ENCODE data around the gene CSGALNACT2. TPM values are rescaled to one million over a fixed set of nuclear protein-coding genes. Genes with fewer than 3 reads are reported as not detected.

The CSGALNACT2 gene
- total RNA-seq, 1 donor, result 31.8 TPM

- H3K79me2 ChIP-seq (ENCODE audit: insufficient read depth, low read length), result no peaks in the 10 kb centered on the region
- no peak overlapping the region for H2AFZ ChIP-seq (ENCODE audit: low read length)
- H3K9me3 ChIP-seq (ENCODE audit: low read depth, low read length), result no peaks in the 10 kb centered on the region
- no peak overlapping the region for H3K4me3 ChIP-seq (ENCODE audit: insufficient read depth, low read length)
- no peaks in the 10 kb centered on the region for H3K4me1 ChIP-seq (ENCODE audit: insufficient read depth, low read length)
- H4K20me1 ChIP-seq (ENCODE audit: insufficient read depth, low read length), result no peaks in the 10 kb centered on the region
- no peak overlapping the region for H3K4me2 ChIP-seq (ENCODE audit: insufficient read depth, low read length)
- H3K27ac ChIP-seq (ENCODE audit: low read depth, low read length), result no peak overlapping the region
- H3K27me3 ChIP-seq (ENCODE audit: insufficient read depth, low read length), result peaks cover 38% of the 10 kb centered on the region
- TF ChIP-seq, protein P1, sequence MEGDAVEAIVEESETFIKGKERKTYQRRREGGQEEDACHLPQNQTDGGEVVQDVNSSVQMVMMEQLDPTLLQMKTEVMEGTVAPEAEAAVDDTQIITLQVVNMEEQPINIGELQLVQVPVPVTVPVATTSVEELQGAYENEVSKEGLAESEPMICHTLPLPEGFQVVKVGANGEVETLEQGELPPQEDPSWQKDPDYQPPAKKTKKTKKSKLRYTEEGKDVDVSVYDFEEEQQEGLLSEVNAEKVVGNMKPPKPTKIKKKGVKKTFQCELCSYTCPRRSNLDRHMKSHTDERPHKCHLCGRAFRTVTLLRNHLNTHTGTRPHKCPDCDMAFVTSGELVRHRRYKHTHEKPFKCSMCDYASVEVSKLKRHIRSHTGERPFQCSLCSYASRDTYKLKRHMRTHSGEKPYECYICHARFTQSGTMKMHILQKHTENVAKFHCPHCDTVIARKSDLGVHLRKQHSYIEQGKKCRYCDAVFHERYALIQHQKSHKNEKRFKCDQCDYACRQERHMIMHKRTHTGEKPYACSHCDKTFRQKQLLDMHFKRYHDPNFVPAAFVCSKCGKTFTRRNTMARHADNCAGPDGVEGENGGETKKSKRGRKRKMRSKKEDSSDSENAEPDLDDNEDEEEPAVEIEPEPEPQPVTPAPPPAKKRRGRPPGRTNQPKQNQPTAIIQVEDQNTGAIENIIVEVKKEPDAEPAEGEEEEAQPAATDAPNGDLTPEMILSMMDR (IDR thresholded peaks at IDR 0.05; ENCODE audit: extremely low read depth, low read depth, low read length), result no peak
- DNase-seq (ENCODE audit: insufficient read length, low spot score, missing footprints), result no peak
- no peaks in the 10 kb centered on the region for H3K36me3 ChIP-seq (ENCODE audit: insufficient read depth, low read length)
Observed at GRCh38 chr10:43230909-43231522, 92.8 kb downstream of the CSGALNACT2 start.

- H3K79me2 ChIP-seq (ENCODE audit: insufficient read depth, low read length), result no peaks in the 10 kb centered on the region
- no peak overlapping the region for H3K27ac ChIP-seq (ENCODE audit: low read depth, low read length)
- no peak for DNase-seq (ENCODE audit: insufficient read length, low spot score, missing footprints)
- H3K4me1 ChIP-seq (ENCODE audit: insufficient read depth, low read length), result no peaks in the 10 kb centered on the region
- no peak overlapping the region for H3K4me2 ChIP-seq (ENCODE audit: insufficient read depth, low read length)
- H2AFZ ChIP-seq (ENCODE audit: low read length), result no peak overlapping the region
- TF ChIP-seq, protein P1 (IDR thresholded peaks at IDR 0.05; ENCODE audit: extremely low read depth, low read depth, low read length), result no peak
- no peaks in the 10 kb centered on the region for H3K36me3 ChIP-seq (ENCODE audit: insufficient read depth, low read length)
- no peak overlapping the region for H3K4me3 ChIP-seq (ENCODE audit: insufficient read depth, low read length)
- no peaks in the 10 kb centered on the region for H4K20me1 ChIP-seq (ENCODE audit: insufficient read depth, low read length)
- H3K27me3 ChIP-seq (ENCODE audit: insufficient read depth, low read length), result peaks cover 38% of the 10 kb centered on the region
- H3K9me3 ChIP-seq (ENCODE audit: low read depth, low read length), result no peaks in the 10 kb centered on the region
Observed at GRCh38 chr10:43231523-43232078, 93.4 kb downstream of the CSGALNACT2 start.

GRCh38 chr10:43233601-43234430 lies 95.6 kb downstream of the CSGALNACT2 start:
- H3K9me3 ChIP-seq (ENCODE audit: low read depth, low read length), result no peaks in the 10 kb centered on the region
- H3K79me2 ChIP-seq (ENCODE audit: insufficient read depth, low read length), result no peaks in the 10 kb centered on the region
- TF ChIP-seq, protein P1 (IDR thresholded peaks at IDR 0.05; ENCODE audit: extremely low read depth, low read depth, low read length), result no peak
- no peak overlapping the region for H3K4me2 ChIP-seq (ENCODE audit: insufficient read depth, low read length)
- DNase-seq (ENCODE audit: insufficient read length, low spot score, missing footprints), result peak; percentile 73
- H3K36me3 ChIP-seq (ENCODE audit: insufficient read depth, low read length), result no peaks in the 10 kb centered on the region
- no peaks in the 10 kb centered on the region for H4K20me1 ChIP-seq (ENCODE audit: insufficient read depth, low read length)
- H2AFZ ChIP-seq (ENCODE audit: low read length), result no peak overlapping the region
- H3K27ac ChIP-seq (ENCODE audit: low read depth, low read length), result no peak overlapping the region
- H3K4me1 ChIP-seq (ENCODE audit: insufficient read depth, low read length), result no peaks in the 10 kb centered on the region
- H3K27me3 ChIP-seq (ENCODE audit: insufficient read depth, low read length), result peaks cover 25% of the 10 kb centered on the region
- no peak overlapping the region for H3K4me3 ChIP-seq (ENCODE audit: insufficient read depth, low read length)

DNA sequence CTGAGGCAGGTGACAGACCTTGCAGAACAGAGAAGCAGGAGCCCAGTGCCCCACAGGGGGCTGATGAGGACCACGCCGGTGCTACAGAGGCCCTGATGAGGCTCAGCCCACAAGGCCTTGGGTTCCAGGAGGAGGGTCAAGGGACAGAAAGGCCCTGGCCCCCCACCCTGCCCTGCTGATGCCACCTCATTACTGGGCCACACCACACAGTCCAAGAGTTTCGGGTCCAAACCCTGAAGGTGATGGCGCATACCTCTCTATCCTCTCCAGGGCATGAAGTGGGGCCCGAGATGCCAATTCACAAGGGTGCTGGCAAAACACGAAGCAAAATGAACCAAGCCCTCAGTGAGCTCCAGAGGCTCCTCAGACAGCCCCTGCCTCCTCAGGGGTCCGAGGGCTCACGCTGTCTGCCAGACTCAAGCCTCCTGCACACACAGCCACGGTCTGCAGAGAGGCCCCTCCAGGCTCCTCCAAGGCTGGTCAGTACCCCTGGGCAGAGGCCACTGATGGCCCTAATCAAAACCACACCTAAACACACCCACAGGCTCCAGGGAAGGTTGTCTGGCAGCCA lies 96.3 kb downstream of the CSGALNACT2 start:
- Histone ChIP-seq H3K27me3 (ENCODE audit: insufficient read depth, low read length) (peaks cover 20% of the 10 kb centered on the region), H2AFZ (ENCODE audit: low read length) (no peak overlapping the region), H3K79me2 (ENCODE audit: insufficient read depth, low read length) (no peaks in the 10 kb centered on the region), H3K36me3 (ENCODE audit: insufficient read depth, low read length) (no peaks in the 10 kb centered on the region), H4K20me1 (ENCODE audit: insufficient read depth, low read length) (no peaks in the 10 kb centered on the region), H3K4me3 (ENCODE audit: insufficient read depth, low read length) (no peak overlapping the region), H3K4me1 (ENCODE audit: insufficient read depth, low read length) (no peaks in the 10 kb centered on the region), H3K27ac (ENCODE audit: low read depth, low read length) (no peak overlapping the region), H3K4me2 (ENCODE audit: insufficient read depth, low read length) (no peak overlapping the region), H3K9me3 (ENCODE audit: low read depth, low read length) (no peaks in the 10 kb centered on the region)
- TF ChIP-seq, protein P1 (IDR thresholded peaks at IDR 0.05; ENCODE audit: extremely low read depth, low read depth, low read length), result no peak
- DNase-seq (ENCODE audit: insufficient read length, low spot score, missing footprints), result peak; percentile 66
